Measurements from ENCODE around the gene SLCO3A1.

Gene SLCO3A1

GRCh38 chr15:91913560-91913959, 60.1 kb downstream of the SLCO3A1 start:
- Histone ChIP-seq H3K4me3 (ENCODE audit: low read depth, low read length) (no peak overlapping the region), H3K27me3 (no peaks in the 10 kb centered on the region), H3K36me3 (no peaks in the 10 kb centered on the region; the same call in 1 of the 2 replicates), H3K9me3 (no peaks in the 10 kb centered on the region), H3K4me1 (peaks cover 11% of the 10 kb centered on the region)
- no peak for TF ChIP-seq CTCF (IDR thresholded peaks at IDR 0.05; ENCODE audit: low read depth, low read length)
- no peak for DNase-seq

GRCh38 chr15:91915576-91915975, 62.1 kb downstream of the SLCO3A1 start:
- TF ChIP-seq CTCF (IDR thresholded peaks at IDR 0.05; ENCODE audit: low read depth, low read length) = no peak
- Histone ChIP-seq H3K36me3 (no peaks in the 10 kb centered on the region; the same call in 1 of the 2 replicates), H3K9me3 (no peaks in the 10 kb centered on the region), H3K4me1 (peaks cover 11% of the 10 kb centered on the region), H3K4me3 (ENCODE audit: low read depth, low read length) (no peak overlapping the region), H3K27me3 (no peaks in the 10 kb centered on the region)
- DNase-seq = no peak

GRCh38 chr15:91916051-91916450, 62.5 kb downstream of the SLCO3A1 start:
- Histone ChIP-seq H3K36me3 (no peaks in the 10 kb centered on the region; the same call in 1 of the 2 replicates), H3K27me3 (no peaks in the 10 kb centered on the region), H3K9me3 (no peaks in the 10 kb centered on the region), H3K4me1 (peaks cover 11% of the 10 kb centered on the region), H3K4me3 (ENCODE audit: low read depth, low read length) (no peak overlapping the region)
- DNase-seq = no peak
- no peak for TF ChIP-seq CTCF (IDR thresholded peaks at IDR 0.05; ENCODE audit: low read depth, low read length)

GRCh38 chr15:91917686-91918360, 64.3 kb downstream of the SLCO3A1 start:
- TF ChIP-seq CTCF (IDR thresholded peaks at IDR 0.05; ENCODE audit: low read depth, low read length) = no peak
- H3K27me3 ChIP-seq = no peaks in the 10 kb centered on the region
- H3K36me3 ChIP-seq = no peaks in the 10 kb centered on the region
- DNase-seq = no peak
- H3K9me3 ChIP-seq = no peaks in the 10 kb centered on the region
- peaks cover 3% of the 10 kb centered on the region; the same call in 1 of the 2 replicates for H3K4me1 ChIP-seq
- H3K4me3 ChIP-seq (ENCODE audit: low read depth, low read length) = no peak overlapping the region

GRCh38 chr15:91919014-91919534, 65.6 kb downstream of the SLCO3A1 start:
- H3K4me1 ChIP-seq = peaks cover 3% of the 10 kb centered on the region; the same call in 1 of the 2 replicates

More at GRCh38 chr15:91919014-91919534, 65.6 kb downstream of the SLCO3A1 start:
- no peak for TF ChIP-seq CTCF (IDR thresholded peaks at IDR 0.05; ENCODE audit: low read depth, low read length)
- H3K9me3 ChIP-seq = no peaks in the 10 kb centered on the region
- H3K27me3 ChIP-seq = no peaks in the 10 kb centered on the region
- H3K4me3 ChIP-seq (ENCODE audit: low read depth, low read length) = no peak overlapping the region
- H3K36me3 ChIP-seq = no peaks in the 10 kb centered on the region
- DNase-seq = no peak
